A673 (cell line): Measurements from ENCODE around the gene WDR62.

ENCODE experiments used
- CTCF ChIP-seq: fragments of 300-800, 200-600 bp; sonication (generic); conservative IDR thresholded peaks from 2 replicates; pipeline ENCODE4 v1.5.1; 2017; ENCODE audit warnings: low read depth, mild to moderate bottlenecking, antibody characterized with exemption, low read length, moderate library complexity, mixed read lengths
- EZH2 ChIP-seq: fragments of 200-600 bp; sonication (generic); IDR thresholded peaks from 2 replicates; pipeline ENCODE4 v1.6.1; 2017; ENCODE audit warnings: borderline replicate concordance, low read depth, mild to moderate bottlenecking, mixed read lengths, antibody characterized with exemption, low read length; ENCODE audit not compliant: poor library complexity, severe bottlenecking

- TF ChIP-seq CTCF (no peak), EZH2 (no peak)
These were observed 73.7 kb downstream of the WDR62 start for GRCh38 chr19:36128392-36128736.
